Fibroblast of skin of left quadriceps (primary cell): ENCODE data around the gene GALNT18.
A peak's percentile ranks its signal among the peaks of the same experiment; 100 is the strongest.

Experiments used
- DNase-seq, 2 experiments: peaks; one replicate each; pipeline ENCODE4 v3.0.0-alpha.2; 2013; ENCODE audit warnings: low read depth in 2 of 2

The GALNT18 gene

DNA sequence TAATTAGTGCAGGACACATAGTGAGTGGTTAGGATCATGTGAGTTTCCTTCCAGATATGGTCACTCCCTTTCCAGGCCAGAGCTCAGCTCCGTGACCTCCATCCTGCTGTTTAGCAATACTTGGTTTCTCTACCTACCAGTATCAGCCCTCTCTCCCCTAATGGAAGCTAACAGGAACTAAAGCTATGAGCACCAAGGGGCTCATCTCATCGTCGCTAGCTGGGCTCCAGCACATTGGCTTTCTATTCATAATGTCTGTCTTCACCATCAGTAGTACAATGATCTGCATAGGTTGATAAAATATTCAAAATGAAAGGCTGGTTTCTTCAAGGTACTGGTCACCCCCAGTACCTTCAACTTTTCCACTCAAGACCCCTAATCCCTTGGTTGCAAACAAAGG is 2.4 kb upstream of the GALNT18 start:
- no peak for DNase-seq

GRCh38 chr11:11622772-11623171 is 967 bp upstream of the GALNT18 start:
- no peak for DNase-seq

- DNase-seq = no peak
These were observed 518 bp upstream of the GALNT18 start for GRCh38 chr11:11622340-11622706.

DNA sequence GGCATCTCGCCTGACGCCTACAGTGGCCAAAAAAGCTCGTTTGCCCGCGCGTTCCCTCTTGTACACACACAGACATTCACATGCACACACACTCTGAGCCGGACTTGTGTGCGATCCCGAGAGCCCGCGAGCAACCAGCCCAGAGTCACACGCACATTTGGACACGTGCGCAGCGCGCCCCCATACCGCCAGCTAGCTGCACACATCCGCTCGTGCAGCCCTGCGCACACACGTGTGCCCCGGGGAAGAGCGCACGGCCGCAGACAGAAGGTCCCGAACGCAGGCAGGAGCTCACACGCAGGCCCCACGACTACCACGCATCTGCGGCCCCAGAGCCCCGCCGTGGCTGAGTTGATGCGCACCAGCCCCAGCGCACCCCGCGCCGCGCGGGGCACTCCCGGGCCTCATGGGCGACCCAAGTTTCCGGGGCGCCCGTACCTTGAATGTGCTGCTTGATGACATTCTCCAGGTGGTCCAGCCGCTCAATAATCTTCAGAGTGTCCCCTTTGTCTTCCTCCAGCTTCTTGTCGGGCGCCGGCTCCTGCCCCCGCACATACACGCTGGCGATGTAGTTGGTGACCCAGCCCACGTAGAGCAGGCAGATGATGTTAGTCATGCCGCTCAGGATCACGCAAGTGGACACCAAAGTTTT is 758 bp downstream of the GALNT18 start:
- DNase-seq = peak in 1 of 2 experiments; percentile 1

DNA sequence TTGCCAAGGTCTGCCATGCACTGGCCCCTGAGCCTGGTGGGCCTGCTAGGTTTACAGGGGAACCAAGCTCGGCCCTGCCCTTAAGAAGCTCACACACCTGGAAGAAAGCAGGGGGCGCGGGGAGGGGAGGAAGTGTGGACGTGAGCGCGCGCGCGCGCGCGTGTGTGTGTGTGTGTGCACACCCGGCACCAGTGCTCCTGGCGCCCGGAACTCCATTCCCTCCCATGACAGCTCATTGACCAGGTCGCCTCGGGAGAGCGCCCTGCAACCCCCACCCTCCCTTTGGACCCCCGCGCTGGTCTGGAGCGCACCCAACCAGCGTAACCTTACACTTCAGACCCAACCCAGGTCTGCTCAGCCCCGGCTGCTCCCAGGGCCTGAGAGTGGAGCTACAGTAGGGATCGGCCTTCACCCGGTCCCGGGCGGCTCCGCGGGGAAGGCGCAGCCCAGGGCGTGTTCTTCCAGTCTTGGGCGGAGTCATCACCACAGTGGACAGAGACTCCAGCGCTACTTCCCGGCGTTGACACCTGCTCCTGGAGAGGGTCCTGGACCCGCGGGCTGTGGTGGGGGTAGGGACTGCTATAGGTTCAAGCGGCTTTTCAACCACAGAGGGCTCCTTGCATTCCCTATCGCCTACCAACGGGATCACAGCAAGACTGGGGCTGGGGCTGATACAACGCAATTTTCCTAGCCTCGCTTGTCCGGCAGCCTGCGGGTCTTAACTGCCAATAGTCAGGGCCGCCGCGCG is 1.5 kb downstream of the GALNT18 start:
- DNase-seq = no peak

GRCh38 chr11:11618973-11619435 is 2.8 kb downstream of the GALNT18 start:
- no peak for DNase-seq

DNA sequence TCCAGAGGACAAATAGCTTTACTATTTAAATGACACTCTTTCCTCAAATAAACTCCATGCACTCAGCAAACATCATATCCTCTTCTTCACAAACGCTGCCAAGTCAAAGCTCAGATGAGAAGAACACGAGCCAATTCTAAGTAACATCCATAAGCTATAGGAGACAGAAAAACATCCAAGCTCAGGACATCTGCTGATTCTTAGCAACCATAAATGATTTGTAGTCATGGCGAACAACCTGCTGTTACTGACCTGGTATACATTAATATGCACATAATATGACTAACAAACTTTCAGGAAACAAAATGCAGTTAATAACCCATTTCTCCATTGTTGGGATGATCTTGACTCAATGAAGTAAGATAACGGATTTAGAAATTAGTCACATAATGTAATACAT is 6.7 kb downstream of the GALNT18 start:
- DNase-seq = no peak

DNA sequence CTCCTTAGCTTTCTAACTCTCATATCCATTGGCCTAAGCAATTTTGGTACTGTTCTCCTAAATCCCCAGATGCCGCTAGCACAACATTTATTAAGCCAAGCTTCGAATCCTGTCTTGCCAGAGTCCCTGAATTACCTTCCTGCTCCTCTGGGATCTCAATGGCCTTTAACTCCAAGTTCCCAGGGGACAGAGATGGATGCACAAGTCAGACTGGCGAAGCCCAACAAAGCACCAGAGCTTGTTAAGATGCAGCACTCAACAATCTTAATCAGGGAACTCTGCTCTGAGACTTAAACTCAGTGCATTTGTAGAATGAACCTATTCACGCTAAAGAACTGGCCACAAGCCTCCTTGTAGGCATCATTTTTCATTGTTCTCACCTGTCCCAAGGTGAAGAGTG is 9.4 kb downstream of the GALNT18 start:
- DNase-seq = no peak

DNA sequence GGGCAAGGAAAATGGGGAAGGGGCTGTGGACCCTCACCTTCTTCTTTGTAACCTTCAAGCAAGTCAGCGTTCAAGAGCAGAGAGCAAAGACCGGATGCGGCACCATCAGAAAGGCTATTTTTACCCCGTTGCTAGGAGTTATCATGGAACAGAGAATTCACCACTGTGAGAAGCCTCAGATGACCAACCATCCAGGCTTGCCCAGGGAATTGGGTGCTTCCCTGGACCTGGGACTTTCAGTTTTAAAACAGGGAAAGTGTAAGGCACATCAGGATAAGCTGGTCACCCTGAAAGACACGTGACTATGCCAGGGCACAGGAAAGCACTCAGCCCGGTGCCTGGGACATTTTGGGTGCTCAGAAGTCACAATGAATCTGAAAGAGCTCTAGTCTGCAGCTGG is 10.4 kb downstream of the GALNT18 start:
- no peak for DNase-seq

GRCh38 chr11:11608783-11609232 is 13.0 kb downstream of the GALNT18 start:
- peak; percentile 22 to 26 for DNase-seq

GRCh38 chr11:11607772-11608171 is 14.0 kb downstream of the GALNT18 start:
- DNase-seq = no peak

GRCh38 chr11:11605821-11606450 is 15.9 kb downstream of the GALNT18 start:
- DNase-seq = no peak

- no peak for DNase-seq
These were observed 16.6 kb downstream of the GALNT18 start for GRCh38 chr11:11605181-11605580.

DNA sequence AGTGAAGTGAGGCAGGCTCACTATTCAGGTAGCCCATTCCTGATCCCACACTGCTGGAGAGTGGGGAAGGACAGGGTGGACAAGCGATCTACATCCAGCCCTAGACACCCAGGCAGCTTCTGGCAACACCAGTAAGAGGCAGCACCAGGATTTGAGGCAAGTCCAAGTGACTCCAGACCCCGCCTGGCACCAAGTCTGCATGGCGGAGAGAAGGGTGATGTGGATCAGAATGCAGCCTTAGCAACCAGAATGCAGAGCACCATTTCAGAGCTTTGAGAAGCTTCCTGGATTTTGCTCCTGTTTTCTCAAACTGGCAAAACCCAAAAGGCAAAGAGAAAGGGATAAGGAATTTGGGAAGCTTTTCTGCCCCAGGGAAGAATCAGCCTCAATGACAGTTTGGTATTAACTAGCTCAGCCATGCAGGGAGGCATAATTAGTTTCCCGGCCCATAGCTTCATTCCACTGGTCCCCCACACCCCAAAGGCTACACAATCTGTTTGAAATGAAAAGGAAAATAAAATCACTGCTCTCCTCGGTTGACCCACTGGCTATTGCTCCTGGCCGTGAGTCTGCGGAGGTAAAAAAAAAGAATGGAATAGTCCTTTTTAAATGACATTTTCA is 17.3 kb downstream of the GALNT18 start:
- no peak for DNase-seq

DNA sequence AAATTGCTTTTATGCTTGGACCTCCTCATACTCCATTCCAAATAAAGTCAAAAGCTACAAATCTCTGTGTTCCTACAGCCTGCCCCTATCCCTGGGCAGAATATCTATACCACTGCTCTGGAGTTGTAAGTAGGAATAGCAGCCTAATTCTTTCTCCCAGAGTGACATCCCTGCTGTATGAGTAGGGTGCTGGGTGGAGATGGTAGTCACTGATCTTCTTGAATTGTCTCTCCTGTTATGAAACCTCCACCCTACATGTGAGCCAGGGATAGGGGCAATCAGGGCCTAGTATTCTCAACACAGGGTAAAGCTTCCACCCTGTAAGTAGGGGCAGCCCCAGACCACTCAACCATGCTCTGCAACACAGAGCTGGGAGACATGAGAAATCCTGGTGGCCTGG is 19.8 kb downstream of the GALNT18 start:
- no peak for DNase-seq

DNA sequence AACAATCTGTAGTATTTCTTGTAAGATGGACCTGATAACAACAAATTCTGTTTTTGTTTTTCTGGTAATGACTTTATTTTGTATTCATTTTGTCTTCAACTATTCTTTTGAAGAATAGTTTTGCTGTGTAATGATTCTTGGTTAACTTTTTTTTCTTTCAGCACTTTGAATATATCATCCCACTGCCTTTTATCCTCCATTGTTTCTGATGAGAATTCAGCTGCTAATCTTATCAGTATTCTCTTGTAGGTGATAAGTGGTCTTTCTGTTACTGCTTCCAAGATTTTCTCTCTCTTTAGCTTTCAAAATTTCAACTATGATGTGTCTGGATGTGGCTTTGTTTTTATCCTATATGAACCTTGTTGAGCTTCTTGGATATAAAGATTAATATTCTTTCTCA is 21.5 kb downstream of the GALNT18 start:
- DNase-seq = no peak

DNA sequence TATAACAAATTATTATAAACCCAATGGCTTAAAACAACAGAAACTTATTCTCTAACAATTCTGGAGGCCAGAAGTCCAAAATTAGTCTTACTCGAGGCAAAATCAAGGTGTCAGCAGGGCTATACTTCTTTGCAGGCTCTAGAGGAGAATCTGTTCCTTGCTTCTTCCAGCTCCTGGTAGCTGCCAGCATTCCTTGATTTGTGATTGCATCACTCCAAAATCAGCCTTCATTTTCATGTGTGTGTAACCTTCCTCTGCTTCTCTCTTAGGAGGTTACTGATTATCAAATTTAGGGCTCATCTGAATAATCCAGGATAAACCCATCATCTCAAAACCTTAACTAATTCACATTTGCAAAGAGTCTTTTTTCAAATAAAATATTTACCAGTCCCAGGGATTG is 23.6 kb downstream of the GALNT18 start:
- DNase-seq = no peak

DNA sequence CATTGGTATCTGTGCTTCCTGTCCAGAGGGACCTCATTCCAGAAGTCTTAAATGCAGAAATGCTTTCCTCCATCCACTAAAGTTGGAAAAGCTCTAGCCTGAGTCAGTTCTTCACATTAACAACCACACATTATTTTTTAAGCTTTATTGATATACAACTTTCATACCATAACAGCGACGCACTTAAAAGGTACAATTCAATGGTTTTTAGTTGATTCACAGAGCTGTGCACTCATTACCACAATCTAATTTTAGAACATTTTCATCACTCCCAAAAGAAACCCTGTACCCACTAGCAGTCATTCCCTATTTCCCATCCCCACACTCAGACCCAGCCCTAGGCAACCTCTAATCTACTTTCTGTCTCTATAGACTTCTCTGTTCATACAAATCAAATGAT is 27.6 kb downstream of the GALNT18 start:
- no peak for DNase-seq

DNA sequence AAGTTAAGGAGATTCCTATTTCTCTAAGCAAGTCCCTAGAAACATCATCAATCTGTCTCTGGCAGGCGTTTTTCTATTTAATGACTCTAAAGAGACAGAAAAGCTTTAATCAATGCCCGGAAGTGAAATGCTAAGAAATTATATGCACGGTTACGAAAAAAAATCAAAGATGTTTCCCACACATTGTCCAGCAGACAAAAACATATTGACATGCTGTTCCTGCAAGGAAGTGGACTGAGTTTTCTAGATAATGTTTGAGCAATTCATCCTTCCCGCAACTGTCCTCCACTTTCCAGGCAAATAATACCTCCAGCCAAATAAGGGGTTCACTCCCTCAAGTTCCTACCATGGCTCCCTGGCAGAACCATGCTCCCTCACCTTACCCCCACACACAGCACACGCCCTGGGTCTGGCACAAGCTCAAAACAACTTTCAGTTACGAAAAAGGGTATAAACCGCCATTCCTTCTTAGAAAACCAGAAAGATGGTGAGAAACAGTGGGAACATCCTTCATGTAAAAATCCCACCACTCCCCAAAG is 29.6 kb downstream of the GALNT18 start:
- DNase-seq = no peak

GRCh38 chr11:11589437-11589836 is 32.4 kb downstream of the GALNT18 start:
- DNase-seq = no peak

DNA sequence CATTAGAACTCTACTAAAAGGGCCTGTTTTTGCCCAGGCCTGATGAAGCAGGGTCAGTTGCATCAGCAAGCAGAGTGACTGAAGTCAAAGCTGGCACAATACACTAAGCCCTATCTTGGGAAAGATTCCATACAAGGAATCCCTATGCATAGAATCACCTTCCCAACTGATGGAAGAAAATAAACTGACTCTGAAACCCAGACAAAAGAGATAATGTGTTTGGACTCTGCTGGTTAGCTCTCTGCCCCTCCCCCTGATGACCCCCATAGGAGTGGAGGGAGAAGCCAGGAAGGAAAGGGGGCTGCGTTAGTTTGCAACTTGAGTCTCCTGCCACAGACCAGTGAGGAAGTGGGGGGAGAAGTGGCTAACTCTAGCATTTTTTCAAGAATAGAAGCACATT is 32.9 kb downstream of the GALNT18 start:
- DNase-seq = no peak

DNA sequence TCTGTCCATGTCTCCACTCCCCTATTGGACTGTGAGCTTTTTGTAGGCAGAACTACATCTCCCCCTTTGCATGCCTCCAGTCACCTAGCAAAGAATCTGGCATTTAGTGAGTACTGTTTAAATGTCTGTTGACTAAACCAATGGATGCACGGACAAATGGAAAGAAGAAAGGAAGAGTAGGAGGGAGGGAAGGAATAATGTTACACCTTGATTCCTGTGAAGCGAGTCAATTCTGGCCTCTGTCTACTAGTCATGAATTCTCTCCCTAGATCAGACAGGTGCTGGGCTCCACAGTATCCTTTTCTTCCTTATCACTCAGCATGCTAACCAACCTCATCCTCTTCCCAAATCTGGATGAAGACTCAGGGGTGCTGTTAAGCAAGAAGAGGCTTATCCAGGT is 33.6 kb downstream of the GALNT18 start:
- no peak for DNase-seq
